Activated CD4-positive, alpha-beta T cell treated with anti-CD3 and anti-CD28 coated beads, Interleukin-2, amount 50 U/mL, for 16 hours (primary cell): ENCODE measurements around the gene TENM4.

Source experiments
- DNase-seq: peaks from one replicate; pipeline ENCODE4 v3.0.0-alpha.2; 2020

Gene TENM4

GRCh38 chr11:79440571-79441460, at the start of gene TENM4:
Gene TENM4 (minus strand): TSS chr11:79441030. CDS start chr11:79069944, 371,086 bp downstream.
- no peak for DNase-seq

GRCh38 chr11:79488286-79488685, 47.5 kb upstream of the TENM4 start:
- no peak for DNase-seq

GRCh38 chr11:79487412-79487811, 46.6 kb upstream of the TENM4 start:
- no peak for DNase-seq

- no peak for DNase-seq
Observed at GRCh38 chr11:79486242-79486984, 45.6 kb upstream of the TENM4 start.

GRCh38 chr11:79485694-79486093, 44.9 kb upstream of the TENM4 start:
- DNase-seq, result no peak

- DNase-seq, result no peak
Observed at GRCh38 chr11:79484872-79485271, 44.0 kb upstream of the TENM4 start.

- DNase-seq, result peak; percentile 37
Observed at GRCh38 chr11:79482800-79483199, 42.0 kb upstream of the TENM4 start.

GRCh38 chr11:79481795-79482194, 41.0 kb upstream of the TENM4 start:
- no peak for DNase-seq

- no peak for DNase-seq
Observed at GRCh38 chr11:79480864-79481263, 40.0 kb upstream of the TENM4 start.

GRCh38 chr11:79472819-79473529, 32.1 kb upstream of the TENM4 start:
- no peak for DNase-seq

GRCh38 chr11:79471071-79471844, 30.4 kb upstream of the TENM4 start:
- no peak for DNase-seq

- DNase-seq, result no peak
Observed at GRCh38 chr11:79470161-79470560, 29.3 kb upstream of the TENM4 start.

GRCh38 chr11:79467761-79468160, 26.9 kb upstream of the TENM4 start:
- DNase-seq, result no peak

- no peak for DNase-seq
Observed at GRCh38 chr11:79466411-79466810, 25.6 kb upstream of the TENM4 start.

- no peak for DNase-seq
Observed at GRCh38 chr11:79465160-79465559, 24.3 kb upstream of the TENM4 start.

- no peak for DNase-seq
Observed at GRCh38 chr11:79461666-79462645, 21.1 kb upstream of the TENM4 start.

GRCh38 chr11:79461144-79461543, 20.3 kb upstream of the TENM4 start:
- DNase-seq, result no peak

- no peak for DNase-seq
Observed at GRCh38 chr11:79458709-79459108, 17.9 kb upstream of the TENM4 start.

- DNase-seq, result no peak
Observed at GRCh38 chr11:79456501-79456900, 15.7 kb upstream of the TENM4 start.

GRCh38 chr11:79453617-79454016, 12.8 kb upstream of the TENM4 start:
- no peak for DNase-seq

GRCh38 chr11:79449040-79449439, 8.2 kb upstream of the TENM4 start:
- no peak for DNase-seq
